Loucy (cell line): ENCODE measurements around the gene DDX31.

Source experiments
- EZH2phosphoT487 ChIP-seq: fragments of 200-600 bp; IDR thresholded peaks from 2 replicates; pipeline ENCODE4 v1.6.1; 2018; ENCODE audit warnings: antibody characterized with exemption, mild to moderate bottlenecking, moderate library complexity, borderline replicate concordance
- TF ChIP-seq, protein P1 (sequence below): fragments of 200-600 bp; sonication (generic); conservative IDR thresholded peaks from 2 replicates; pipeline ENCODE4 v1.5.1; 2014; ENCODE audit warnings: mild to moderate bottlenecking, antibody characterized with exemption, low read length

DNA sequence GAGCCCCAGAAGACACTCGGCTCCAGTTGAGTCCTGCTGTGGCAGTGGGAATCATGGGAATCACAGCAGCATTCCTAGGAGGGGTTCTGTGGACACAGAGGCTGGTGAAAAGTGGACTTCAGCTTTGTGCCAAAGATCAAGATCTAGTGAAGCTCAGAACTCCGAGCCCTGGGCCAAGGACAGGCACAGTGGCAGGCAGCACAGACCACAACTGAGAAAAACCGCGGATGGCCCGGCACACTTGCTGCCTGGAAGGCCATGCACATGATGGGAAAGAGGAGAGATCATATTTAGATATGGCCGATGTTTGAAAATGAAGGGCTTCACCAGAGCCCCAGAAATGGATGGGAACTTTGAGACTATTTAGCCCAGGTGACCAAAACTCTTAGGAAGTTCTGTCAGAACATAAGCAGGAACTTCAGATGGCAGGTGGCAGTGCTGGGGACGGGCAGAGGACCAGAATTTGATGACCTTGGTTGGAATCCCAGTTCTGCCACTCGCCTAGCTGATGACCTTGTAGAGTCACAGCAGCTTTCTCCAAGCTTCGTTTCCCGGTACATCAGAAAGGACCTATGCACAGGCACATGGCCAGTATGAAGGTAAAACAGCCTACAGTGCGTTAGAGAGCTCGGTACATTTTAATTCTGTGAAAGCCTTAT is 69.3 kb downstream of the DDX31 start:
- TF ChIP-seq, protein P1, sequence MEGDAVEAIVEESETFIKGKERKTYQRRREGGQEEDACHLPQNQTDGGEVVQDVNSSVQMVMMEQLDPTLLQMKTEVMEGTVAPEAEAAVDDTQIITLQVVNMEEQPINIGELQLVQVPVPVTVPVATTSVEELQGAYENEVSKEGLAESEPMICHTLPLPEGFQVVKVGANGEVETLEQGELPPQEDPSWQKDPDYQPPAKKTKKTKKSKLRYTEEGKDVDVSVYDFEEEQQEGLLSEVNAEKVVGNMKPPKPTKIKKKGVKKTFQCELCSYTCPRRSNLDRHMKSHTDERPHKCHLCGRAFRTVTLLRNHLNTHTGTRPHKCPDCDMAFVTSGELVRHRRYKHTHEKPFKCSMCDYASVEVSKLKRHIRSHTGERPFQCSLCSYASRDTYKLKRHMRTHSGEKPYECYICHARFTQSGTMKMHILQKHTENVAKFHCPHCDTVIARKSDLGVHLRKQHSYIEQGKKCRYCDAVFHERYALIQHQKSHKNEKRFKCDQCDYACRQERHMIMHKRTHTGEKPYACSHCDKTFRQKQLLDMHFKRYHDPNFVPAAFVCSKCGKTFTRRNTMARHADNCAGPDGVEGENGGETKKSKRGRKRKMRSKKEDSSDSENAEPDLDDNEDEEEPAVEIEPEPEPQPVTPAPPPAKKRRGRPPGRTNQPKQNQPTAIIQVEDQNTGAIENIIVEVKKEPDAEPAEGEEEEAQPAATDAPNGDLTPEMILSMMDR: no peak
- TF ChIP-seq EZH2phosphoT487: no peak
